Stomach (tissue), 9 donors: ENCODE measurements around the gene TMEM132C. TPM values are rescaled to one million over a fixed set of nuclear protein-coding genes. Genes with fewer than 3 reads are reported as not detected.

Experiments used
- DNase-seq, 2 donors: peaks; one replicate each; pipeline versions ENCODE4 v3.0.0 to v3.0.0-alpha.2; 2013 to 2019
- H3K27ac ChIP-seq, 5 donors: fragments of 200-600 bp in 4 of 5; sonication (generic) in 4 of 5; one replicate each; pipeline ENCODE4 v1.5.1; 2013 to 2019; ENCODE audit warnings: mild to moderate bottlenecking in 1 of 5, moderate library complexity in 1 of 5
- H3K27me3 ChIP-seq, 3 donors: fragments of 200-600 bp; sonication (generic); one replicate each; pipeline ENCODE4 v1.5.1; 2017 to 2019; ENCODE audit warnings: mixed run types in 1 of 3
- H3K36me3 ChIP-seq, 4 donors: fragments of 200-600 bp; sonication (generic); 1 replicate in 3 of 4; 2 replicates in 1 of 4; pipeline ENCODE4 v1.5.1; 2016 to 2019
- H3K4me1 ChIP-seq, 4 donors: fragments of 200-600 bp; sonication (generic); one replicate each; pipeline ENCODE4 v1.5.1; 2016 to 2019
- H3K4me3 ChIP-seq, 4 donors: fragments of 200-600 bp; sonication (generic) in 3 of 4; one replicate each; pipeline ENCODE4 v1.5.1; 2016 to 2019; ENCODE audit warnings: mild to moderate bottlenecking in 1 of 4
- H3K9me3 ChIP-seq, 4 donors: fragments of 200-600 bp; sonication (generic); one replicate each; pipeline ENCODE4 v1.5.1; 2016 to 2019
- CTCF ChIP-seq, 7 experiments: fragments of 450-650 bp in 4 of 7; fragments of 200-600 bp in 3 of 7; sonication (generic) in 3 of 7; IDR thresholded peaks; one replicate each; pipeline ENCODE4 v1.5.1; 2016 to 2019; ENCODE audit warnings: antibody characterized with exemption in 7 of 7, control low read depth in 2 of 7, mild to moderate bottlenecking in 1 of 7
- EP300 ChIP-seq: sonication (generic); formaldehyde crosslinking; IDR thresholded peaks from one replicate; pipeline ENCODE4 v1.6.1; 2017; ENCODE audit warnings: antibody characterized with exemption
- POLR2A ChIP-seq, 4 donors: fragments of 450-650 bp; IDR thresholded peaks; one replicate each; pipeline ENCODE4 v1.6.1; 2016; ENCODE audit warnings: antibody characterized with exemption in 4 of 4, control low read depth in 2 of 4, mild to moderate bottlenecking in 1 of 4, moderate library complexity in 1 of 4
- POLR2AphosphoS5 ChIP-seq, 3 donors: sonication (generic); formaldehyde crosslinking; IDR thresholded peaks; one replicate each; pipeline ENCODE4 v1.6.1; 2016; ENCODE audit warnings: antibody characterized with exemption in 3 of 3
- WGBS, 5 donors: extraction: QIAGEN DNeasy Blood & Tissue Kit in 3 of 5; methylation state at CpG; one replicate each; pipeline versions ENCODE4 v1.1.5 to v1.1.7; 2013 to 2018; 5-methylcytosine and 5-hydroxymethylcytosine counted together
- intact Hi-C: fragments of 100-400 bp; cut with DNase I; formaldehyde crosslinking; loops from one replicate; pipeline ENCODE4 v1.15.1; 2023; ENCODE audit warnings: low total_unique reads
- polyA plus RNA-seq, 3 donors: library from polyadenylated mRNA; stranded (reverse); fragments of 200-250 nt; gene quantifications; one replicate each; pipeline ENCODE4 v1.2.3, GENCODE V29; 2013
- total RNA-seq, 5 donors: library from RNA; depleted of rRNA; stranded (reverse); fragments of >200 nt; gene quantifications; one replicate each; pipeline versions ENCODE4 v1.1.0 to v1.2.3, GENCODE V29; 2014 to 2016
- donor health status: healthy with polysubstance abuse.
- donor health status: Bipolar disorder and iron deficiency.
- donor health status: healthy.

TMEM132C gene
- total and polyA plus RNA-seq, 8 donors, result under 0.01 to 12.8 (median 0.94) TPM

- Histone ChIP-seq H3K36me3 (no peaks in the 10 kb centered on the region), H3K27ac (no peak overlapping the region), H3K4me3 (no peak overlapping the region), H3K9me3 (no peaks in the 10 kb centered on the region), H3K4me1 (no peaks in the 10 kb centered on the region), H3K27me3 (no peaks in the 10 kb centered on the region)
- intact Hi-C loops, result no loop called here
- TF ChIP-seq POLR2A (IDR thresholded peaks at IDR 0.05) (no peak), CTCF (IDR thresholded peaks at IDR 0.05) (no peak), POLR2AphosphoS5 (IDR thresholded peaks at IDR 0.05) (no peak), EP300 (no peak)
- WGBS, 5 donors, result 79 to 85% (median 81%) methylated on average over 6 of the region's 6 CpGs
- no peak for DNase-seq
Measured at GRCh38 chr12:128626808-128627320, 359.9 kb downstream of the TMEM132C start.

DNA sequence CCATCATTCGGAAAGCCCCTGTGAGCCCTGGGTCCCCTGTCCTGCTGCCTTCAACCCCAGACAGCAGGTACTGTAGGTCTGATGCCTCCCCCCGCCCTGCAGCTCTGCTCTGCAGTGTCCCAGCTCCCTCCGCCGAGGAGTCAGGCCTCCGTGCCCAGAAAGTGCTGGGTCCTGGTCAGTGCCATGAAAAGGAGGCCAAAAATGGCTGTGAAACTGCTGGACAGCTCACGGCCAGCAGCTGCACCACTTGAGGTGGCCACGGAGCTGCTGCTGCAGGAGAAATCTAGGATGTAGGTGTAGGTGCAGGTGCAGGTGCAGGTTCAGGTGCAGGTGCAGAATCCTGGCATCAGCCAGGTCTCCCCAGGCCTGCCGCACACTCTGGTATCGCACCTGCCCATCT, 360.7 kb downstream of the TMEM132C start:
- H3K9me3 ChIP-seq, result peaks cover 0 to 4% (median 1%) of the 10 kb centered on the region in 4 donors
- no peak overlapping the region for H3K4me3 ChIP-seq
- TF ChIP-seq EP300 (no peak), CTCF (IDR thresholded peaks at IDR 0.05) (no peak), POLR2AphosphoS5 (IDR thresholded peaks at IDR 0.05) (no peak), POLR2A (IDR thresholded peaks at IDR 0.05) (no peak)
- DNase-seq, result no peak
- no peaks in the 10 kb centered on the region for H3K27me3 ChIP-seq
- intact Hi-C loops, result no loop called here
- H3K27ac ChIP-seq, result no peak overlapping the region
- no peaks in the 10 kb centered on the region for H3K4me1 ChIP-seq
- no peaks in the 10 kb centered on the region for H3K36me3 ChIP-seq
- WGBS, 5 donors, result 62 to 85% (median 73%) methylated on average over 6 to 9 of the region's 9 CpGs

DNA sequence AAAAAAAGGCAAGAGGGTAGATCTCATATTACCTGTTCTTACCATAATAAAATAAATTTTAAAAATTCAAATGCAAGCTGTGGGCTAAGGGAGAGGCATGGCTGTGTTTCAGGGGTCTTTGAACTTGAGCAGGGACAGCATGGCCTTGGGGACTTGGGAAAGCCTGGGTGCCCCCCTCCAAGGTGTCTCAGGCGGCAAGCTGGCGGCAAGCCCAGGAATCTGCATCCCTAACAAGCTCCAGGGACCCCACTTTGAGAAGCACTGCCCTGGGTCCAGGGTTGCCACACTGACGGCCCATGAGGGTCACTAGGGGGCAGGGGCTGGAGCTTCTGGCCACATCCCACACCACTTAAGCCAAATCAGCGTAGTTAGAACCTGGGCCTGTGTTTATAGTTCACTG, 363.0 kb downstream of the TMEM132C start:
- Histone ChIP-seq H3K9me3 (peaks cover 0 to 11% (median 4%) of the 10 kb centered on the region in 4 donors), H3K4me3 (no peak overlapping the region), H3K4me1 (no peaks in the 10 kb centered on the region), H3K36me3 (no peaks in the 10 kb centered on the region), H3K27me3 (no peaks in the 10 kb centered on the region), H3K27ac (no peak overlapping the region)
- no peak for DNase-seq
- intact Hi-C loops, result no loop called here
- TF ChIP-seq POLR2A (IDR thresholded peaks at IDR 0.05) (no peak), EP300 (no peak)
- WGBS, 5 donors, result 60 to 80% (median 79%) methylated on average over 3 to 4 of the region's 4 CpGs

DNA sequence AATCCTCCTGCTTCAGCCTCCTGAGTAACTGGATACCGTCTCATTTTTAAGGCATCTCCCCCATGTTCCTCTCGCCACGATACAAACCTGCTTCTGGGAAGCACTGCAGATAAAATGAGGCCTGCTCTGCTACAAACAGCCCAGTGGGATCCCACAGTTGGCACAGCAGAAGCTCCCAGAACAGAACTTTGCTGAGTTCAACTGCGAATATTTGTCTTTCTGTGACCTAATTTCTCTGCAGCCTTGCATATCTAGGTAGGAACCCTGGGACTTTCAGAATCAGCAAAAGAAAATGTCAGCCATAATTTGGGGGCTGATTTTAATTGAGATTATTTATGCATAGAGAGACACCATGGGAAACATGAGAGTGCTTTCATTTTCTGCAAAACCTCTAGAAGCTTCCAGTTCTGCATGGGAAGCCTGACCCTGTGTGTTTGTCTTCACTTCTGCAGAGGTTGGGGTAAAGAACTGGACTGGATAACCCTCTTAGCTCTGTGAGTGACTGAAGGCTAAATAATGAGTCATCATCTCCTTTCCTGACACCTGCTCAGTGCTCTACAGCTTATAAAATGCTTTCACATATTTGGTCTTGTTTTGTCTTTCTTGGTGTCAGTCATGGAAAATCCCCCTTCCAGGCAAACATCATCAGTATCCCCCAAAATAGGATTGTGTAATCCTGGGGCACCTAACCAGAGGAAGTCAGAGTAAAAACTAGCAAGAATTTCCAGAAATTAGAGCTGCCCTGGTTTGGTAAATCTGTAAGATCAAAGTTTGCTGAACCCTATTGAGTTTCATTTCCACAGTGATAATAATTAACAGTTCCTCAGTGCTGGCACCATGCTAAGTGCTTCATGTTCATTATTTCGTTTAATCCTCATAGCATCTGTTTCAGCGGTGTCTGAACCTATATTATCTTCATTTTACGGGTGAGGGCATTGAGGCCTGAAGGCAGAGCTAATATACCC, 371.0 kb downstream of the TMEM132C start:
- 67 to 79% (median 77%) methylated on average over 7 of the region's 7 CpGs for WGBS, 5 donors
- TF ChIP-seq POLR2A (IDR thresholded peaks at IDR 0.05) (no peak), EP300 (no peak), POLR2AphosphoS5 (IDR thresholded peaks at IDR 0.05) (no peak), CTCF (IDR thresholded peaks at IDR 0.05) (no peak)
- no peaks in the 10 kb centered on the region for H3K36me3 ChIP-seq
- intact Hi-C loops, result no loop called here
- H3K27ac ChIP-seq, result no peak overlapping the region
- H3K27me3 ChIP-seq, result no peaks in the 10 kb centered on the region
- no peak overlapping the region for H3K4me3 ChIP-seq
- H3K9me3 ChIP-seq, result peaks cover 0 to 5% (median under 1%) of the 10 kb centered on the region in 4 donors
- H3K4me1 ChIP-seq, result no peaks in the 10 kb centered on the region
- no peak for DNase-seq

- TF ChIP-seq EP300 (no peak), CTCF (IDR thresholded peaks at IDR 0.05) (no peak), POLR2A (IDR thresholded peaks at IDR 0.05) (no peak), POLR2AphosphoS5 (IDR thresholded peaks at IDR 0.05) (no peak)
- no peak overlapping the region for H3K27ac ChIP-seq
- H3K27me3 ChIP-seq, result no peaks in the 10 kb centered on the region
- DNase-seq, result no peak
- intact Hi-C loops, result no loop called here
- no peak overlapping the region for H3K4me3 ChIP-seq
- no peaks in the 10 kb centered on the region for H3K9me3 ChIP-seq
- H3K36me3 ChIP-seq, result no peaks in the 10 kb centered on the region
- H3K4me1 ChIP-seq, result no peaks in the 10 kb centered on the region
Measured at GRCh38 chr12:128639089-128639488, 372.1 kb downstream of the TMEM132C start.
